Aorta (tissue), 5 donors: ENCODE measurements around the gene SLC10A7. TPM values are rescaled to one million over a fixed set of nuclear protein-coding genes. Genes with fewer than 3 reads are reported as not detected.

Experiments used
- ATAC-seq: fragments of 200-7000 bp; cut with Tn5 transposase; one replicate; pipeline ENCODE4 v1.9.1; 2022; ENCODE audit warnings: moderate library complexity; ENCODE audit not compliant: low FRiP score
- DNase-seq, 2 donors: peaks; one replicate each; pipeline ENCODE4 v3.0.0-alpha.2; 2020
- H3K27ac ChIP-seq, 2 donors: one replicate each; pipeline ENCODE4 v1.5.1; 2013; ENCODE audit warnings: low read length in 2 of 2, mild to moderate bottlenecking in 2 of 2, moderate library complexity in 2 of 2, control low read depth in 1 of 2, inconsistent platforms in 1 of 2, low read depth in 1 of 2
- H3K27me3 ChIP-seq, 2 donors: one replicate each; pipeline ENCODE4 v1.6.1; 2013; ENCODE audit warnings: control low read depth in 1 of 2, low read length in 1 of 2, mild to moderate bottlenecking in 1 of 2, moderate library complexity in 1 of 2; ENCODE audit not compliant: insufficient read depth in 2 of 2, control insufficient read depth in 1 of 2
- H3K36me3 ChIP-seq, 2 donors: one replicate each; pipeline ENCODE4 v1.6.1; 2013; ENCODE audit warnings: control low read depth in 1 of 2, low read length in 1 of 2, mild to moderate bottlenecking in 1 of 2; ENCODE audit not compliant: insufficient read depth in 2 of 2, control insufficient read depth in 1 of 2
- H3K4me1 ChIP-seq, 2 donors: one replicate each; pipeline ENCODE4 v1.6.1; 2013; ENCODE audit warnings: low read length in 2 of 2, control low read depth in 1 of 2, mild to moderate bottlenecking in 1 of 2, moderate library complexity in 1 of 2; ENCODE audit not compliant: insufficient read depth in 2 of 2, control insufficient read depth in 1 of 2
- H3K4me3 ChIP-seq, 2 donors: one replicate each; pipeline ENCODE4 v1.5.1; 2013; ENCODE audit warnings: low read length in 2 of 2, control low read depth in 1 of 2, mild to moderate bottlenecking in 1 of 2
- H3K9me3 ChIP-seq: one replicate; pipeline ENCODE4 v1.6.1; 2013; ENCODE audit warnings: mild to moderate bottlenecking, low read length; ENCODE audit not compliant: control insufficient read depth
- WGBS, 2 donors: extraction: QIAGEN DNeasy Blood & Tissue Kit; methylation state at CpG; one replicate each; pipeline ENCODE4 v1.1.7; 2013; 5-methylcytosine and 5-hydroxymethylcytosine counted together
- intact Hi-C, 2 donors: fragments of 100-400 bp; cut with DNase I; formaldehyde crosslinking; loops; one replicate each; pipeline versions ENCODE4 v1.14.2 to v1.15.0; 2022
- polyA plus RNA-seq, 2 donors: library from polyadenylated mRNA; stranded (reverse); fragments of 200-250 nt; gene quantifications; one replicate each; pipeline ENCODE4 v1.2.3, GENCODE V29; 2013
- total RNA-seq, 2 donors: library from RNA; stranded (reverse); fragmentation: NEBNext Ultra II Directional; extraction: Animal tissue kit (Norgen Biotek cat#: 25700); gene quantifications; one replicate each; pipeline ENCODE4 v1.2.1, GENCODE V29; 2021
- donor health status: healthy with polysubstance abuse.
- donor health status: Bipolar disorder and iron deficiency.
- donor health status: DM: no; HTN: no; CAD: no.
- donor health status: DM: no; HTN: no; CAD: no.
- donor health status: DM: yes; HTN: yes; CAD: no.

SLC10A7 gene
- total and polyA plus RNA-seq, 4 donors: 3.3 to 18.8 (median 10.3) TPM

- intact Hi-C loops: loop anchor here in 1 of 2 donors (10.0 kb wide), 1 partner anchor 289 kb away; the partner anchor contains the start of gene POU4F2
- H3K4me1 ChIP-seq: no peaks in the 10 kb centered on the region
- H3K27me3 ChIP-seq: no peaks in the 10 kb centered on the region
- H3K36me3 ChIP-seq: no peaks in the 10 kb centered on the region
- DNase-seq: no peak
- no peak overlapping the region for H3K4me3 ChIP-seq
- no peaks in the 10 kb centered on the region for H3K9me3 ChIP-seq
- WGBS, 2 donors: 93 to 100% methylated on average over 1 of the region's 1 CpG
- H3K27ac ChIP-seq: no peak overlapping the region
- no peak for ATAC-seq
Observed at GRCh38 chr4:146346276-146346675, 175.5 kb downstream of the SLC10A7 start.

- no peak overlapping the region for H3K4me3 ChIP-seq
- H3K9me3 ChIP-seq: no peaks in the 10 kb centered on the region
- no peak overlapping the region for H3K27ac ChIP-seq
- DNase-seq: no peak
- no peaks in the 10 kb centered on the region for H3K36me3 ChIP-seq
- no peaks in the 10 kb centered on the region for H3K27me3 ChIP-seq
- WGBS, 2 donors: 81% methylated on average over 3 of the region's 3 CpGs
- intact Hi-C loops: loop anchor here (5.0 to 10.0 kb wide), 3 partner anchors 291 to 754 kb away; partner anchors contain the start of gene POU4F2 (in 1 of the 2)
- H3K4me1 ChIP-seq: no peaks in the 10 kb centered on the region
- no peak for ATAC-seq
Observed at GRCh38 chr4:146343776-146344175, 178.0 kb downstream of the SLC10A7 start.

GRCh38 chr4:146343199-146343598 lies 178.5 kb downstream of the SLC10A7 start:
- Histone ChIP-seq H3K27ac (no peak overlapping the region), H3K36me3 (no peaks in the 10 kb centered on the region), H3K27me3 (no peaks in the 10 kb centered on the region), H3K4me3 (no peak overlapping the region), H3K4me1 (no peaks in the 10 kb centered on the region), H3K9me3 (no peaks in the 10 kb centered on the region)
- no peak for ATAC-seq
- intact Hi-C loops: loop anchor here (5.0 to 10.0 kb wide), 3 partner anchors 292 to 754 kb away; partner anchors contain the start of gene POU4F2 (in 1 of the 2)
- no peak for DNase-seq

- Histone ChIP-seq H3K27me3 (no peaks in the 10 kb centered on the region), H3K9me3 (no peaks in the 10 kb centered on the region), H3K27ac (no peak overlapping the region), H3K4me3 (no peak overlapping the region), H3K36me3 (no peaks in the 10 kb centered on the region), H3K4me1 (no peaks in the 10 kb centered on the region)
- DNase-seq (no peak), ATAC-seq (no peak)
- 88 to 98% methylated on average over 1 of the region's 1 CpG for WGBS, 2 donors
- intact Hi-C loops: loop anchor here (5.0 to 10.0 kb wide), 3 partner anchors 292 to 755 kb away; partner anchors contain the start of gene POU4F2 (in 1 of the 2)
Observed at GRCh38 chr4:146342600-146343192, 179.0 kb downstream of the SLC10A7 start.

GRCh38 chr4:146340798-146341197 lies 180.9 kb downstream of the SLC10A7 start:
- intact Hi-C loops: loop anchor here (5.0 to 10.0 kb wide), 3 partner anchors 294 to 757 kb away; partner anchors contain the start of gene POU4F2 (in 1 of the 2)
- H3K36me3 ChIP-seq: no peaks in the 10 kb centered on the region
- H3K4me3 ChIP-seq: no peak overlapping the region
- H3K4me1 ChIP-seq: no peaks in the 10 kb centered on the region
- no peaks in the 10 kb centered on the region for H3K9me3 ChIP-seq
- H3K27me3 ChIP-seq: no peaks in the 10 kb centered on the region
- no peak for DNase-seq
- no peak overlapping the region for H3K27ac ChIP-seq
- ATAC-seq: no peak

GRCh38 chr4:146338512-146338911 lies 183.2 kb downstream of the SLC10A7 start:
- ATAC-seq (no peak), DNase-seq (no peak)
- peaks cover 0 to 3% of the 10 kb centered on the region in 2 donors for H3K4me1 ChIP-seq
- no peak overlapping the region for H3K4me3 ChIP-seq
- no peaks in the 10 kb centered on the region for H3K36me3 ChIP-seq
- no peaks in the 10 kb centered on the region for H3K27me3 ChIP-seq
- H3K9me3 ChIP-seq: no peaks in the 10 kb centered on the region
- no peak overlapping the region for H3K27ac ChIP-seq
- intact Hi-C loops: no loop called here

- intact Hi-C loops: no loop called here
- no peaks in the 10 kb centered on the region for H3K9me3 ChIP-seq
- WGBS, 2 donors: 2 to 6% methylated on average over 1 of the region's 1 CpG
- no peaks in the 10 kb centered on the region for H3K36me3 ChIP-seq
- H3K27ac ChIP-seq: no peak overlapping the region
- ATAC-seq (no peak), DNase-seq (no peak)
- H3K4me3 ChIP-seq: no peak overlapping the region
- H3K4me1 ChIP-seq: peaks cover 0 to 3% of the 10 kb centered on the region in 2 donors
- H3K27me3 ChIP-seq: no peaks in the 10 kb centered on the region
Observed at GRCh38 chr4:146336410-146336807, 185.3 kb downstream of the SLC10A7 start.

- Histone ChIP-seq H3K27ac (no peak overlapping the region), H3K4me1 (peaks cover 0 to 3% of the 10 kb centered on the region in 2 donors), H3K27me3 (no peaks in the 10 kb centered on the region), H3K36me3 (no peaks in the 10 kb centered on the region), H3K9me3 (no peaks in the 10 kb centered on the region), H3K4me3 (no peak overlapping the region)
- intact Hi-C loops: no loop called here
- WGBS, 2 donors: 64% methylated on average over 3 of the region's 3 CpGs
- no peak for DNase-seq
- no peak for ATAC-seq
Observed at GRCh38 chr4:146335763-146336409, 185.9 kb downstream of the SLC10A7 start.
